ENCODE data around the gene EPN1. TPM values are rescaled to one million over a fixed set of nuclear protein-coding genes. Genes with fewer than 3 reads are reported as not detected.

EPN1 gene
- total RNA-seq, 1 donor from 2014 or later = 87.6 TPM

GRCh38 chr19:55656988-55657747 is 17.9 kb upstream of the EPN1 start:
- DNase-seq (ENCODE audit: low spot score) (no peak), ATAC-seq (no peak)
- intact Hi-C loops (cut with DNase I) = no loop called here

- intact Hi-C loops (cut with DNase I) = no loop called here
These were observed 16.1 kb upstream of the EPN1 start for GRCh38 chr19:55658846-55659459.

DNA sequence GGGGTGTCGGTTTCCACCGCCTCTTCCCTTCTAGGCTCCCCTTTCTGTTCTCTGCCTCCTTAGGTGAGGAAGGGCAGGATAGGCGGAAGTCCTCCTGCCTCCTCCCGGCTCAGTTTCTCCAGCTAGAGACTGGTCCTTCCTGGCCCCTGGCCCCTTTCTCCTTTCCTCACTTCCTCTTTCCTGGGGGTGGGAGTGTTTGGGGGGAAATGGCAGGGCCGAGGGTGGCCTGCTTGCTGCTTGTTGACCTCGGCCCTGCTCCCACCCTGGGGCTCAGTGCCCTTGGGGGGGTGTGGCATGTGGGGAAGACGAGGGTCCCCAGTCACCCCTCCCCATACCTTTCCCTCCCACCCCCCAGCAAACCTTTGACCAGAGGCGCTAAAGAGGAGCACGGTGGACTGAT is 15.2 kb upstream of the EPN1 start:
- intact Hi-C loops (cut with DNase I) = no loop called here
- ATAC-seq (no peak), DNase-seq (ENCODE audit: low spot score) (no peak)

More at GRCh38 chr19:55658846-55659459, 16.1 kb upstream of the EPN1 start:
- ATAC-seq (no peak), DNase-seq (ENCODE audit: low spot score) (no peak)

- intact Hi-C loops (cut with DNase I) = no loop called here
- no peak for ATAC-seq
These were observed 14.6 kb upstream of the EPN1 start for GRCh38 chr19:55660404-55660803.

GRCh38 chr19:55660991-55661390 is 14.0 kb upstream of the EPN1 start:
- DNase-seq (ENCODE audit: low spot score) (no peak), ATAC-seq (no peak)
- intact Hi-C loops (cut with DNase I) = no loop called here

More at GRCh38 chr19:55660404-55660803, 14.6 kb upstream of the EPN1 start:
- DNase-seq (ENCODE audit: low spot score) = no peak

GRCh38 chr19:55661826-55662225 is 13.2 kb upstream of the EPN1 start:
- intact Hi-C loops (cut with DNase I) = no loop called here
- DNase-seq (ENCODE audit: low spot score) (no peak), ATAC-seq (no peak)

DNA sequence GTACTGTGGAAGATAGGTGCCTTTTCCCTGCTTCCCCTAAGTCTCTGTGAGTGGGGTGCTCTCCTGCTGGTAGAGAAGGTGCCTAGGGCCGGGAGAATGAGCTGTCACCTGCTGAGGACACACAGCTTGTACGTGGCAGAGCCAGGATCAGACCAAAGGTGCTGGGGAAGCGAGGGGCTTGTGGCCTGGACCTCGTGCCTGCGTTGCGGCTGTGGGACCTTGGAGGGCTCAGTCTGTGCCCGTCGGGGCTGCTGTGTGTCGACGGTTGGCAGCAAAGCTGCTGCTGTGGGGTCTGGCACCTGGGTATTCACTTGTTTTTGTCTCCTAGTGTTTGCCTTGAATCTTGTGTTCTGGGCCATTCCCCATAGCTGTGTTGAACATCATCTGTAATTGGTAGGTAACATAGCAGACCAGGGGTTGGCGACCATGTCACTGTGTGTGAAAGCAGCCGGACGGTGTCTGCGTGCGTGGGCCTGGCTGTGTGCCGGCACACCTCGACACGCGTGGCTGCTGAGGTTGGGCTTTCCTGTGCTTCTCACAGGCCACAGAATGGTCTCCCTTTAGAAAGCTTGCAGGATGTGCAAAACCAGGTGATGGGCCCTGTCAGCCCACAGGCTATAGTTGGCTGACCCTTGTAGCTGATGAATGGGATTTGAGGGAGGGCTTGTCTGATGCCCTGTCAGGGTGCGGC is 11.0 kb upstream of the EPN1 start:
- no peak for DNase-seq (ENCODE audit: low spot score)
- intact Hi-C loops (cut with DNase I) = no loop called here
- ATAC-seq = no peak

GRCh38 chr19:55666343-55667005 is 8.6 kb upstream of the EPN1 start:
- DNase-seq (ENCODE audit: low spot score) = no peak
- no peak for ATAC-seq
- intact Hi-C loops (cut with DNase I) = no loop called here

DNA sequence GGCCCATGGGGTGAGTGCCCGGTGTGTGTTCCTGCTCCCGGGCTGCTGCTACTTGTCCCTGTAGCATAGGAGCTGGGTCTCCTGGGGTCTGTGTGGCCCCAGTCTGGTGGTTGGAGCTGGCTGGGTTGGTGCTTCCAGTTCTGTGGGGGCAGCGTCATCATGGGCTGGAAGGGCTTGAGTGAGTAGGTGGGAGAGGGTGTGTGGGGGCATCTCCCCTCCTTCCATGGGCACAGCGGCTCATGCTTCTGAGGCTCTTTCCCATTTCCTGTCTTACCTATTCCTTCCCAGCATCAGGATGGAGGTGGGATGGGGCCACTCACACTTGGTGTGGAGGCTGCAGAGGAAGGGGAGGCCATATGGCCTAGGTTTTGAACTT is 8.0 kb upstream of the EPN1 start:
- intact Hi-C loops (cut with DNase I) = no loop called here
- ATAC-seq = no peak

DNA sequence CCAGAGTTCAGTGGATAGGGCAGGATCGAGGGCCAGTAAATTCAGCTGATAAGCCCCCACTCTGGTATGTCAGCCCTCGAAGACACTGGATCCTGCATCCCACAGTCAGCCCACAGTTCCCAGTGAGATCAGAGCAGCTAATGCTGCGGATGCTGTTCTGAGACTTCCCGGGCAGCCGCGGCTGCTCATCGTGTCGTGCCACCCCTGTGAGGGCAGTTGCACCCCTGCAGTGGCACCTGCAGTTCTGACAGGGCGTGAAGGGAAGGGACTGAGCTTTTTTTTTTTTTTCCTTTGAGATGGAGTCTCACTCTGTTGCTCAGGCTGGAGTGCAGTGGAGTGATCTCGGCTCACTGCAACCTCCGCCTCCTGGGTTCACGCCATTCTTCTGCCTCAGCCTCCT is 7.5 kb upstream of the EPN1 start:
- no peak for ATAC-seq
- no peak for DNase-seq (ENCODE audit: low spot score)
- intact Hi-C loops (cut with DNase I) = no loop called here

More for the DNA sequence above, 8.0 kb upstream of the EPN1 start:
- DNase-seq (ENCODE audit: low spot score) = no peak

- DNase-seq (ENCODE audit: low spot score) = no peak
- intact Hi-C loops (cut with DNase I) = no loop called here
- no peak for ATAC-seq
These were observed 7.1 kb upstream of the EPN1 start for GRCh38 chr19:55667958-55668357.

GRCh38 chr19:55668603-55669348 is 6.2 kb upstream of the EPN1 start:
- intact Hi-C loops (cut with DNase I) = no loop called here
- DNase-seq (ENCODE audit: low spot score) (no peak), ATAC-seq (no peak)

DNA sequence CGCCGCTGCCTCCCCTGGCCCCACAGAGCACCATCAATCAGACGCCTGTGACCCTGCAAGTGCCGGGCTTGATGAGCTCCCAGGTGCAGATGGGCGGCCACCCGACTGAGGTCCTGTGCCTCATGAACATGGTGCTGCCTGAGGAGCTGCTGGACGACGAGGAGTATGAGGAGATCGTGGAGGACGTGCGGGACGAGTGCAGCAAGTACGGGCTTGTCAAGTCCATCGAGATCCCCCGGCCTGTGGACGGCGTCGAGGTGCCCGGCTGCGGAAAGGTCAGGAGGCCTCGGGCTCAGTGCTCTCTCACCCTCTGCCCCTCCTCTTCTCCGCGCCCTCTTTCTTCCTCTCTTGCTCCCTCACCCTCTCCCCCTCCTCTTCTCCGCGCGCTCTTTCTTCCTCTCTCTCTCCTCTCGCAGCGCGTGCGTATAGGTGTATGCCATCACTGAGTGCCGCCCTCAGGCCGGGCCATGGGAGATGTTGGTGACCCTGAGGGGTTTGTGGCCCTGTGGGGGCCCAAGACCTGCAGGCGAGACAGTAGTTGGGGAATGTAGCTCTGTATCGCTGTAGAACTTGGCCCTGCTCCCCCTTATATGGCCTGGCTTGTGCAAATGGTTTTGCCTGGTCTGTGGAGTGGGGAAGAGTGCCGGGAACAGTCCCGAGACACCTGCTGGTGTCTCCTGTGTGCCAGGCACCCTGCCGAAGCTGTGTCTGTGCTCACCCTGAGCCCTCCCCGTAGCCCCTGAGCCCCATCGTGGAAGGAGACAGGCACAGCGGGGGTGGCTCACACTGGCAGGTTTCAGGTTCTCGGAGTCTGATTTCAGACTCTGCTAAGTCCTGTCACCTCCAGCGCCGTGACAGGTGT is 5.4 kb upstream of the EPN1 start:
- ATAC-seq = no peak
- intact Hi-C loops (cut with DNase I) = no loop called here
- DNase-seq (ENCODE audit: low spot score) = no peak

DNA sequence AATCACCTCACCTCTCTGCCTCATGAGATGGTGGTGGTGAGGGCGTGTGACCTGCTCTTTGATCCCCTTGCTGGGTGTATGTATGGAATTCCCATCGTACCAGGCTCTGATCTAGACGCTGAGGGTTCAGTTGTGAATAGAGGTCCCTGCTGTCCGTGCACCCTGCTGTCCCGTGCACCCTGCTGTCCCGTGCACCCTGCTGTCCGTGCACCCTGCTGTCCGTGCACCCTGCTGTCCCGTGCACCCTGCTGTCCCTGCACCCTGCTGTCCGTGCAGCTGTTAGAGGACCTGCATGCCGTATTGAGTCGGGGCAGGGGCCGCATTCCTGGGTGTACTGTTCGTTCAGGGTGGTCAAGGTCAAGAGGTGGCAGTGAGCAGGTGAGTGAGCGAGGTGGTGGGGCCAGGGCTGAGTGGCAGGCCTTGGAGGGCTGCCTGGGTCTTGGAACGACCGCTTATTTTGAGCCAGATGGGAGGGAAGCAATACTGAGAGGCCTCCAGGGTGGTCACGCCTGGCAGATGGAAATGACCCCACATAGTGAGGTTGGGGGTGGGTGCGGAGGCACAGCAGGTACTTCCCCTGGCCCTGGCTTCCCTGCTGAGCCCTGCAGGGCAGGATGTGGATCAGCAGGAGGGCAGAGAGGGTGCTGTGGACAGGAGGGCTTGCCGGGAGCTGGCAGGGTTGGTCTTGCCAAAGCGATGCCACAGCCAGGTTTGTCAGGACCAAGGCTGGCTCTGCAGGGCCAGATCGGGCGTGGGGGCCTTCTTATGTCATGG is 4.6 kb upstream of the EPN1 start:
- intact Hi-C loops (cut with DNase I) = no loop called here
- ATAC-seq = no peak
- no peak for DNase-seq (ENCODE audit: low spot score)

DNA sequence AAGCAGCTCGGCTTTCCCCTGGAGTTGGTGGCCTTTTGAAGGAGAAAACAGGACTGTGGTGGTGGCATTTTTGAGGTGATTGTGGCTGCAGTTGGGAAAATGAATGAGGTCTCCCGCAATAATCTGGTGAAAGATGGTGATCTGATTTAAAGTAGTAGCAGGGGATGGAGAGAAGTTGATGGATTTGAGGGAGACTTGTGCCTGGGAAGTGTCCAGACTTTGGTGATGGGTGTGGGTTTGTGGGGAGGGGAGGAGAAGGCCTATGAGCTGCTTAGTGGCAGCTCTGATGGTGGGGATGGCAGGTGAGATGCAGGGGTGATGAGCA is 4.0 kb upstream of the EPN1 start:
- intact Hi-C loops (cut with DNase I) = no loop called here
- DNase-seq (ENCODE audit: low spot score) = no peak
- no peak for ATAC-seq

DNA sequence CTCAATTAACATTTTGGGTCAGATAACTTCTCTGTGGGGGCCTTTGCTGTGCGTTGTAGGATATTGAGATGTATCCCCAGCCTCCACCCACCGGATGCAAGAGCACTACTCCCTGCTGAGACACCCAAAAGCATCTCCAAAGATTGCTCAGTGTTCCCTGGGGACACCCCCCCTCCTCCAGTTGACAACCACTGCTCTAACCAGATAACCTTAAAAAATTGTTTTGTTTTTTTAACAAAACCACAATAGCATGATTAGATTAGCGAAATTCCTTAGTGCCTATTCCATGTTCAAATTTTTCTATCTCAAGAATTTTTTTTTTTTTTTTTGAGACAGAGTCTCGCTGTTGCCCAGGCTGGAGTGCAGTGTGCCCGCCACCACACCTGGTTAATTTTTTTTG is 2.6 kb upstream of the EPN1 start:
- ATAC-seq (no peak), DNase-seq (ENCODE audit: low spot score) (no peak)
- intact Hi-C loops (cut with DNase I) = no loop called here

GRCh38 chr19:55673465-55673864 is 1.6 kb upstream of the EPN1 start:
- no peak for ATAC-seq

DNA sequence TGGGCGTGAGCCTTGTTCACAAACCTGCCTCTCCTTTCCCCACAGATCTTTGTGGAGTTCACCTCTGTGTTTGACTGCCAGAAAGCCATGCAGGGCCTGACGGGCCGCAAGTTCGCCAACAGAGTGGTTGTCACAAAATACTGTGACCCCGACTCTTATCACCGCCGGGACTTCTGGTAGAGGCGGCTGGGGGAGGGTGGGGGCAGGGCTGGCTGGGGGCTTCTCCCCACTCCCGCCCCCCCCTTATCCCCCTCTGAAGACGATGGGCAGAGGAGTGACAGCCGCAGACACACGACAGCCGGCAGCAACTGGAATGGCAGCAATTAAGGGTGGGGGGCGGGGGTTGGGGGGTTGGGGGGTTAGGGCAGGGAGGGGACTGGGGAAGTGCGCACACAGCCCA is 1.1 kb upstream of the EPN1 start:
- intact Hi-C loops (cut with DNase I) = no loop called here
- ATAC-seq = no peak
- DNase-seq (ENCODE audit: low spot score) = no peak

More at GRCh38 chr19:55673465-55673864, 1.6 kb upstream of the EPN1 start:
- intact Hi-C loops (cut with DNase I) = no loop called here
- no peak for DNase-seq (ENCODE audit: low spot score)

All from sciatic nerve (tissue), 2 donors.